Lower leg skin (tissue), 4 donors: ENCODE measurements around the gene SCAMP3. TPM values are rescaled to one million over a fixed set of nuclear protein-coding genes. Genes with fewer than 3 reads are reported as not detected.
"Not testable (repeated sequence)": the region's sequence is repeated elsewhere in the genome, so short reads cannot be mapped to it uniquely, and the experiment has no call there.

Experiments
- DNase-seq, 2 donors: peaks; one replicate each; pipeline ENCODE4 v3.0.0-alpha.2; 2019; ENCODE audit warnings: low spot score in 2 of 2
- H3K4me3 ChIP-seq: fragments of 200-600 bp; sonication (generic); 2 replicates; pipeline ENCODE4 v1.5.1; 2017; ENCODE audit warnings: mild to moderate bottlenecking, low read depth; ENCODE audit not compliant: poor library complexity, severe bottlenecking
- CTCF ChIP-seq, 3 donors: fragments of 450-650 bp; IDR thresholded peaks; one replicate each; pipeline ENCODE4 v1.5.1; 2016; ENCODE audit warnings: antibody characterized with exemption in 3 of 3, mild to moderate bottlenecking in 3 of 3, moderate library complexity in 2 of 3
- POLR2A ChIP-seq, 2 donors: fragments of 450-650 bp; IDR thresholded peaks; one replicate each; pipeline ENCODE4 v1.6.1; 2016 to 2017; ENCODE audit warnings: antibody characterized with exemption in 2 of 2, mild to moderate bottlenecking in 1 of 2, moderate library complexity in 1 of 2
- WGBS, 2 donors: methylation state at CpG; one replicate each; pipeline ENCODE4 v1.1.5; 2018; 5-methylcytosine and 5-hydroxymethylcytosine counted together
- intact Hi-C: fragments of 100-400 bp; cut with DNase I; formaldehyde crosslinking; loops from one replicate; pipeline ENCODE4 v1.15.0; 2023; ENCODE audit warnings: low total_unique reads
- total RNA-seq, 4 donors: library from RNA; depleted of rRNA; stranded (reverse); fragments of >200 nt; gene quantifications; one replicate each; pipeline ENCODE4 v1.1.0, GENCODE V29; 2016

Gene SCAMP3
- total RNA-seq, 4 donors from 2014 or later: 67.8 to 96.9 (median 87.6) TPM

- TF ChIP-seq CTCF (IDR thresholded peaks at IDR 0.05) (peak in 1 of 3 donors; percentile 99), POLR2A (IDR thresholded peaks at IDR 0.05) (no peak)
- intact Hi-C loops: loop anchor here (5.0 kb wide), 1 partner anchor 71 kb away; the partner anchor contains the start of gene RUSC1
- 15 to 25% methylated on average over 12 to 20 of the region's 23 CpGs for WGBS, 2 donors
- no peak overlapping the region for H3K4me3 ChIP-seq
- DNase-seq: peak; percentile 88 to 98
These were observed 11.3 kb downstream of the SCAMP3 start for GRCh38 chr1:155250633-155251449.

GRCh38 chr1:155250246-155250632, 11.9 kb downstream of the SCAMP3 start:
- 28 to 40% methylated on average over 23 to 24 of the region's 28 CpGs for WGBS, 2 donors
- no peak for TF ChIP-seq POLR2A (IDR thresholded peaks at IDR 0.05)
- no peak for TF ChIP-seq CTCF (IDR thresholded peaks at IDR 0.05)
- no peak overlapping the region for H3K4me3 ChIP-seq
- DNase-seq: no peak
- intact Hi-C loops: loop anchor here (5.0 kb wide), 1 partner anchor 72 kb away; the partner anchor contains the start of gene RUSC1

GRCh38 chr1:155247667-155248553, 14.2 kb downstream of the SCAMP3 start:
- TF ChIP-seq POLR2A (IDR thresholded peaks at IDR 0.05) (no peak), CTCF (IDR thresholded peaks at IDR 0.05) (no peak)
- DNase-seq: no peak
- WGBS, 2 donors: 88% methylated on average over 16 to 26 of the region's 26 CpGs
- intact Hi-C loops: no loop called here
- H3K4me3 ChIP-seq: no peak overlapping the region

GRCh38 chr1:155246796-155247195, 15.4 kb downstream of the SCAMP3 start:
- 89 to 95% methylated on average over 3 of the region's 3 CpGs for WGBS, 2 donors
- H3K4me3 ChIP-seq, DNase-seq, intact Hi-C loops: not testable (repeated sequence)

- H3K4me3 ChIP-seq: no peak overlapping the region
- DNase-seq: no peak
- intact Hi-C loops: no loop called here
- TF ChIP-seq POLR2A (IDR thresholded peaks at IDR 0.05) (no peak), CTCF (IDR thresholded peaks at IDR 0.05) (no peak)
- WGBS, 2 donors: 62 to 63% methylated on average over 8 of the region's 8 CpGs
These were observed 17.0 kb downstream of the SCAMP3 start for GRCh38 chr1:155245163-155245524.
